Thymus (tissue), 11 donors: ENCODE data around the gene ELL2. TPM values are rescaled to one million over a fixed set of nuclear protein-coding genes. Genes with fewer than 3 reads are reported as not detected.

Experiments used
- DNase-seq, 9 donors: peaks; one replicate each; pipeline ENCODE4 v3.0.0-alpha.2; 2013; ENCODE audit warnings: low spot score in 9 of 9, low read depth in 6 of 9, missing footprints in 1 of 9
- H3K27ac ChIP-seq, 2 donors: one replicate each; pipeline ENCODE4 v1.5.1; 2013; ENCODE audit warnings: control low read depth in 1 of 2, low read depth in 1 of 2, low read length in 1 of 2, mild to moderate bottlenecking in 1 of 2, moderate library complexity in 1 of 2
- H3K27me3 ChIP-seq, 2 donors: one replicate each; pipeline ENCODE4 v1.5.1; 2013; ENCODE audit warnings: low read length in 1 of 2; ENCODE audit not compliant: control insufficient read depth in 2 of 2, insufficient read depth in 1 of 2
- H3K36me3 ChIP-seq, 2 donors: one replicate each; pipeline ENCODE4 v1.5.1; 2013; ENCODE audit warnings: low read length in 1 of 2, mild to moderate bottlenecking in 1 of 2, moderate library complexity in 1 of 2; ENCODE audit not compliant: control insufficient read depth in 2 of 2, insufficient read depth in 2 of 2
- H3K4me1 ChIP-seq, 2 donors: one replicate each; pipeline ENCODE4 v1.5.1; 2013; ENCODE audit warnings: low read length in 2 of 2; ENCODE audit not compliant: control insufficient read depth in 2 of 2, insufficient read depth in 2 of 2
- H3K4me3 ChIP-seq, 2 donors: one replicate each; pipeline ENCODE4 v1.5.1; 2013; ENCODE audit warnings: low read length in 2 of 2, control low read depth in 1 of 2, mild to moderate bottlenecking in 1 of 2
- H3K9me3 ChIP-seq, 2 donors: one replicate each; pipeline ENCODE4 v1.5.1; 2013; ENCODE audit warnings: low read length in 1 of 2, mild to moderate bottlenecking in 1 of 2; ENCODE audit not compliant: control insufficient read depth in 2 of 2, insufficient read depth in 1 of 2
- WGBS: extraction: QIAGEN DNeasy Blood & Tissue Kit; methylation state at CpG from one replicate; pipeline ENCODE4 v1.1.7; 2013; 5-methylcytosine and 5-hydroxymethylcytosine counted together
- polyA plus RNA-seq: library from polyadenylated mRNA; stranded (reverse); fragments of 200-250 nt; gene quantifications from one replicate; pipeline ENCODE4 v1.2.3, GENCODE V29; 2013
- total RNA-seq: library from RNA; stranded (reverse); fragments of 120-200 nt; gene quantifications from one replicate; pipeline ENCODE4 v1.2.4, GENCODE V29; 2013
- donor health status: healthy.

ELL2 gene
- total and polyA plus RNA-seq, 2 donors, result 9.3 to 22.5 TPM

DNA sequence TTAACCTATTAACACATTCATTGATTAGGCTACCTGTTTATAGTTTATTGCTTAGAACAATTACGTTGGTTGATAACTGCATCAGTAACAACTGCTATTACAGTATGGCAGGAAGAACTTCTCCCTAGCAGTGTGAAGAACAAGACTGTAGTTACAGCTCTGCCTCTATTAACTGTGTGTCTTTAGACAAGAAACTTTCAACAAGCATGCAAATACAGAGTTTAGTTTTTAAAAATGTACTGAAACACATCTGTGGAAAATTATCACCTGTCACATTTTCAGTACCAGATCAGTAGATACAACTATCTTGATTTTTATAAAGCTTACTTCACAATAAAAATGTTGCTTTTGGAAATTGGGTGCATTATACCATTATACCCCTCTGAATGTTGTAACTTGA, 22.2 kb downstream of the ELL2 start:
- Histone ChIP-seq H3K36me3 (peaks cover 0 to 2% of the 10 kb centered on the region in 2 donors), H3K27ac (no peak overlapping the region), H3K27me3 (no peaks in the 10 kb centered on the region), H3K4me3 (no peak overlapping the region), H3K9me3 (no peaks in the 10 kb centered on the region), H3K4me1 (peaks cover 0 to 5% of the 10 kb centered on the region in 2 donors)
- no peak for DNase-seq
- 96% methylated on average over 1 of the region's 1 CpG for WGBS

DNA sequence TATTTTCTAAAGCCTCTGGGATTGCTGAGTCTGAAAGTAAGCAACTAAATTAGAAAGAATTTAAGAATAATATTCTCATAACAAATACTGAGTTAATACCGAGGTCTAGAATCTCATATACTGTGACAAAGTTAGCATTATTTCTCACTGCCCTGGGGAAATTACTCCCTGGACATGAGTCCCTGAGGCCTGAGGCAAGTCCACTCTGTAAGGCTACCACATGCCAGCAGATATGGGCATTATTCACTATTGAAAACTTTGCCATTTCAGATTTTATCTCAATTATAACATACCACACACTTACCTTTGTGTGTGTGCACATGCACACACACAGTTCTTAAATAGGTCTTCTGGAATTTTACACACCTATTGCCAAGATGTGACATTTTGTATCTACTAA, 22.9 kb downstream of the ELL2 start:
- no peak overlapping the region for H3K27ac ChIP-seq
- no peak for DNase-seq
- H3K9me3 ChIP-seq, result no peaks in the 10 kb centered on the region
- H3K4me3 ChIP-seq, result no peak overlapping the region
- peaks cover 0 to 5% of the 10 kb centered on the region in 2 donors for H3K4me1 ChIP-seq
- no peaks in the 10 kb centered on the region for H3K27me3 ChIP-seq
- 97% methylated on average over 1 of the region's 1 CpG for WGBS
- peaks cover 0 to 2% of the 10 kb centered on the region in 2 donors for H3K36me3 ChIP-seq

DNA sequence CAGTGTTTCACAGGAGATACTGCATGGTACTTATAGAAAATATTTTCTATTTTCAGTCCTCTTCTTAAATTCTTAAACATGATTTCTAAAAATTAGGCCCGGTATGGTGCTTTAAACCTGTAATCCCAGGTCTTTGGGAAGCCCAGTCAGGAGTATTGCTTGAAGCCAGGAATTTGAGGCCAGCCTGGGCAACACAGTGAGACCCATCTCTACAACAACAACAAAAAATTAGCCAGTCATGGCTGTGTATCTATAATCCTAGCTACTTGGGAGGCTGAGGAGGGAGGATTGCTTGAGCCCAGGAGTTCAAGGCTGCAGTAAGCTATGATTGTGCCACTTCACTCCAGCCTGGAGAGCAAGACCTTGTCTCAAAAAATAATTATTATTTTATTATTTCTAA, 23.3 kb downstream of the ELL2 start:
- Histone ChIP-seq H3K27ac (no peak overlapping the region), H3K36me3 (peaks cover 0 to 2% of the 10 kb centered on the region in 2 donors), H3K4me3 (no peak overlapping the region), H3K27me3 (no peaks in the 10 kb centered on the region), H3K4me1 (peaks cover 0 to 5% of the 10 kb centered on the region in 2 donors), H3K9me3 (no peaks in the 10 kb centered on the region)
- 97% methylated on average over 1 of the region's 1 CpG for WGBS
- no peak for DNase-seq

DNA sequence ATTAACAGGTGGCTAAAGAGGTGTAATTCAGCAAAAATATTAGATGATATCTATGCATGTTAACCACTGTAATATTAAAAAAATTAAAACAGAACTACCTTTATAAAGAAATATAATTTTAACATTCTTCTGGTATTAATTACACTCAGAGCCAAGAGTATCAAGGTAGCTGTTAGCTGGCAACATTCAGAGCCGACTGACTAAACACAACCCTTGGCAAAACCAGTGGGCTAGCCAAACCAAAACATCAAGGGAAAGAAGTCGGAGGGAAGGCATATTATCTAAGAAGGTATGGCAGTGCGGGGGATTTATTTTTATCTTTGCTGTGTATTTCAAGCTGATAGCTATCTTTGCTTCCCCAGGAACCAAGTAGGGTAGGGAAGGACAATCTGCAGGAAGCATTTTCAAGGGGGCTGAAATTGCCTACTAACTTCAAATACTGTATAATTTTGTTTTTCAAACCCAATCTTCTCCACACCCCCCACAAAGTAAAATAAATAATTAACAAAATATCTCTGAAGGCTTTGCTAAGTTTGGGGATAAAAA, 24.0 kb downstream of the ELL2 start:
- Histone ChIP-seq H3K4me1 (peaks cover 0 to 5% of the 10 kb centered on the region in 2 donors), H3K9me3 (no peaks in the 10 kb centered on the region), H3K36me3 (peaks cover 0 to 2% of the 10 kb centered on the region in 2 donors), H3K27me3 (no peaks in the 10 kb centered on the region), H3K4me3 (no peak overlapping the region), H3K27ac (no peak overlapping the region)
- DNase-seq, result no peak
- 85% methylated on average over 3 of the region's 3 CpGs for WGBS

DNA sequence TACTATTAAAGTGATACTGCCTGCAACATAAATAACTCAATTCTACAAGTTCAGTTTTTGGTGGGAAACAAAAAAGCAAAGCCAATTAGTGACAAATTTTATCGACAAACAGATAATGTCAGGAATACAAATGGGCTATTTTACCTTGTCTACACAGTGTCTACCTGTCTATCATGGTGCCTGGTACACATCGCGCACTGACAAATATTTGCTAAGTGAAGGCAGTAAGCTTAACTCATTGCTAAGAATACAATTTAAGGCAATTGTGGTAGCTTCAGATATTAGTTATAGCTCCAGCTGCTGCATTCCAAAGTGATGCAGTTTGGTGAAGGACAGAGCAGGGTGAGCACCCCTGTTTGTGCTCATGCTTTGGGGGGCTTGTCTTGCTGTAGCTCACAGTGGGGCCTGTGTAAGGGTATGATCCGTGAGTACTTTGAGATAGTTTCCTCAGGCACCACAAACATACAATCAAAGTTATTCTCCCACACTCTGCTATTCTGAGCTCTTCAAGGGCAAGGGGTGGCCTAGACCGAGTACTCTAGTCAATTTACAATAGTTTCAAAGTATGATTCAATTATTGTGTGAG, 24.7 kb downstream of the ELL2 start:
- Histone ChIP-seq H3K36me3 (peaks cover 0 to 2% of the 10 kb centered on the region in 2 donors), H3K4me3 (no peak overlapping the region), H3K27ac (no peak overlapping the region), H3K4me1 (peaks cover 0 to 5% of the 10 kb centered on the region in 2 donors), H3K27me3 (no peaks in the 10 kb centered on the region), H3K9me3 (no peaks in the 10 kb centered on the region)
- WGBS, result 97% methylated on average over 5 of the region's 5 CpGs
- no peak for DNase-seq

DNA sequence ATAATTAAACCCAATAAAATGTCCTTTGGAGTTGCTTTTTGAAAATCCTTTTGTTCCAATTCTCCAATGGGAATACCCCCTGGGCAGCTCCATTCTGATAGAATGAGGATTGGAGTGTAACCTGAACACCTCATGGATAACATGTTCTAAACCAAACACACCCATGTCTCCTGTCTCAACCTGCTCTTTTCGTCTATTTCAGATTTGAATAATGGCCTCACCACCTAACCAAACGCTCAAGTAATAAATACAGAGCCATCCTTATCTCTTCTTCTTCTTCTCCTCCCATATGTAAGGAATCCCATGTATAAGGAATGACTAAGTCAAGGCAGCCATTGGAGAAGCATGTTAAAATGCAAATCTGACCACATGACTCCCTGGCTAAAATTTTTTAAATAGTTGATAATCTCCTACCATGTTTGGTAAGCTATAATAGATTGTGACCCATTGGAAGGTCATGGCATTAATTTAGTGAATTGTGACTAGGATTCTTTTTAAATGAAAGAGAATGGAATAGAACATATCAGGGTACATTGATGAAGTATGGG, 26.0 kb downstream of the ELL2 start:
- Histone ChIP-seq H3K9me3 (no peaks in the 10 kb centered on the region), H3K4me1 (peaks cover 0 to 3% of the 10 kb centered on the region in 2 donors), H3K27me3 (no peaks in the 10 kb centered on the region), H3K27ac (no peak overlapping the region), H3K4me3 (no peak overlapping the region), H3K36me3 (peaks cover 0 to 2% of the 10 kb centered on the region in 2 donors)
- 95% methylated on average over 2 of the region's 2 CpGs for WGBS
- DNase-seq, result no peak

DNA sequence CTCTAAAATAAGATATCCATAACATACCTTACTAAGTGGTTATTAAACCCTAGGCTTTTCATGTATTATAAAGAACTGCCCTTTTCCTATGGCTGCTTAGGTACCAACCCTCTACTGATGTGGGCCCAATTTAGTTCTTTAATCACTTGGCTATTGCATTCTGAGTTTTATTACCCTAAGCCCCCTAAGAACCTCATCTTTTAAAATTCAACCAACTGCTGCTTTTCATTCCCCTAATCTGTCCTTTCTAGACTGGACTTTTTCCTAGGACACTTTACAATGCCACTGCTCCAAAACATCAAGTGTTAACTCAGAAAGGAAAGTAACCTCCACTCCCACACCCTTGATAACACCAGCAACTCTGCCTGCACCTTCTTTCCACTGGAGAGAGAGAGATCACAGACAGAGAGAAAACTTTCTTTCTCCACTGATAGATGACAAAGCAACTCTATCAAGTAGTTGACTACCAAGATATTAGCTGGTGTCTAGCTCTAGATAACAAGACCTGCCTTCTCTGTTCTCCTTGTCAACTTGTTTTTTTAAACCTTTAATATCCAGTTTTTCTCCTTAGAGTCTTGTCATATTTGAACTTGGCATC, 27.3 kb downstream of the ELL2 start:
- H3K27me3 ChIP-seq, result no peaks in the 10 kb centered on the region
- no peaks in the 10 kb centered on the region for H3K9me3 ChIP-seq
- H3K27ac ChIP-seq, result no peak overlapping the region
- DNase-seq, result no peak
- H3K36me3 ChIP-seq, result peaks cover 0 to 2% of the 10 kb centered on the region in 2 donors
- peaks cover 0 to 9% of the 10 kb centered on the region in 2 donors for H3K4me1 ChIP-seq
- H3K4me3 ChIP-seq, result no peak overlapping the region

DNA sequence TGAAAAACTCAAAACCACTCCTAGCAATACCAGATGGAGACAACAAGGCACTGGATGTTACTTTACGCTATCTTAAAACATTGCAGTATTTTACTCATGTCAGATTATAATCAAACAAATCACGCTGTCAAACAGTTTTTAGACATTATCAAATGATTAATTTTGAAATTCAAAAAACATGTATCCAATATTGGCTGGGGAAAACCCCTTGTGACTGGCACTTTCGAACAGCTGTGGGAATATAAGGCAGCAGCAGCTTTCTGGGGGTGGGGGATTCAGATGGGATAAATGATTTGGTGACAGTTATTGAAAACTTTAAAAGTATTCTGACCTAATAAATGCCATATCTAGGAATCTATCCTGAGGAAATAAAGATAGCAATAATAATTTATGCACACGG, 28.7 kb downstream of the ELL2 start:
- peaks cover 0 to 2% of the 10 kb centered on the region in 2 donors for H3K36me3 ChIP-seq
- H3K27ac ChIP-seq, result no peak overlapping the region
- WGBS, result 96% methylated on average over 4 of the region's 4 CpGs
- H3K4me1 ChIP-seq, result peaks cover 0 to 9% of the 10 kb centered on the region in 2 donors
- no peaks in the 10 kb centered on the region for H3K9me3 ChIP-seq
- H3K4me3 ChIP-seq, result no peak overlapping the region
- H3K27me3 ChIP-seq, result no peaks in the 10 kb centered on the region
- no peak for DNase-seq

DNA sequence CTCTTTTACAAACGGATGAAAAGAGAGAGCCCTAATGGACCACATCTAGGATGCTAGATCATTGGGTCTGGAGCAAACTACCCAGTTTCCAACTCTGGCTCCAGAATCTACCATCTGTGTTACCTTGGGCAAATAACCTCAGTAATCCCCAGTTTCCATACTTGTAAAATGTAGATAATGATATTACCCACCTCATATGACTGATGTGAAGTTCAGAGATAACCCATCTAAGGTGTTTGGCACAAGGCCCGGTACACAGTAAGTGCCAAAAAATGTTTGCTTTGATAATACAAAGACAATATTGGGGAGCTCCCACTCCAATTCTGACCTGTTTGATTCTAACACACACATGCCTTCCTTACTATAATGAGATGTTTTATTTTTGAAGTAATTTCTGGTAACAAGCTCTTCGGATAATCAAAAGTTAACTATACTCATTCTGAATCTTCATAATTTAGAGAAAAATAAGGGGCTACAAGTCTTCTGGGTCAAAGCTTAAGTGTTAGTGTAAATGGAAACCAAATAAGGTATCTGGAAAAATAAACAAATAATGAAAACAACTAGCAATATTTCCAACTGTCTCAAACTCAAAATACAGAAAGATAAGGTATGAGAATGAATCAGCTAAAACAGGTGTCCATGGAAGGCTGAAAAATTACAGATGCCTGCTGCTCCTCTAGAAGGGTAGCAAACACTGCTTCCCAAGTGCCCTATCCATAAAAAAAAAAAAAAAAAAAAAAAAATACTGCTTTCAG, 30.4 kb downstream of the ELL2 start:
- DNase-seq, result no peak
- WGBS, result 99% methylated on average over 3 of the region's 3 CpGs
- Histone ChIP-seq H3K36me3 (peaks cover 0 to 2% of the 10 kb centered on the region in 2 donors), H3K4me1 (peaks cover 0 to 9% of the 10 kb centered on the region in 2 donors), H3K9me3 (no peaks in the 10 kb centered on the region), H3K27me3 (no peaks in the 10 kb centered on the region), H3K4me3 (no peak overlapping the region), H3K27ac (no peak overlapping the region)
